Astrocyte of the spinal cord (primary cell): ENCODE results near the gene EFCAB11.

Experiments
- DNase-seq: peaks from one replicate; pipeline ENCODE4 v3.0.0; 2011; ENCODE audit warnings: low read depth, low spot score
- H3K4me3 ChIP-seq: 2 replicates; pipeline ENCODE4 v1.5.1; 2011; ENCODE audit warnings: low read depth, mild to moderate bottlenecking, low read length, moderate library complexity
- CTCF ChIP-seq: IDR thresholded peaks from 2 replicates; pipeline ENCODE4 v1.5.1; 2012; ENCODE audit warnings: low read depth, mild to moderate bottlenecking, low read length, inconsistent platforms
- in situ Hi-C: cut with HindIII; loops from 2 replicates; pipeline ENCODE4 v1.10.0; 2017; ENCODE audit warnings: low sequenced_read_pairs

EFCAB11 gene

GRCh38 chr14:89823743-89824142 lies 130.8 kb downstream of the EFCAB11 start:
- in situ Hi-C loops, result no loop called here
- no peak for DNase-seq
- no peak for TF ChIP-seq CTCF
- H3K4me3 ChIP-seq, result no peak overlapping the region

- in situ Hi-C loops, result no loop called here
- no peak overlapping the region for H3K4me3 ChIP-seq
Observed at GRCh38 chr14:89814126-89814525, 140.4 kb downstream of the EFCAB11 start.

GRCh38 chr14:89813617-89814031 lies 140.9 kb downstream of the EFCAB11 start:
- H3K4me3 ChIP-seq, result peak overlapping the region; percentile 9
- in situ Hi-C loops, result no loop called here
- DNase-seq, result peak; percentile 94
- no peak for TF ChIP-seq CTCF

More at GRCh38 chr14:89814126-89814525, 140.4 kb downstream of the EFCAB11 start:
- DNase-seq, result no peak
- TF ChIP-seq CTCF, result no peak

GRCh38 chr14:89811954-89812575 lies 142.5 kb downstream of the EFCAB11 start:
- in situ Hi-C loops, result no loop called here
- H3K4me3 ChIP-seq, result no peak overlapping the region
- DNase-seq, result no peak
- TF ChIP-seq CTCF, result no peak

- TF ChIP-seq CTCF, result no peak
- H3K4me3 ChIP-seq, result no peak overlapping the region
- in situ Hi-C loops, result no loop called here
- DNase-seq, result no peak
Observed at GRCh38 chr14:89810101-89810500, 144.4 kb downstream of the EFCAB11 start.

GRCh38 chr14:89807892-89808291 lies 146.6 kb downstream of the EFCAB11 start:
- TF ChIP-seq CTCF, result no peak
- no peak for DNase-seq
- in situ Hi-C loops, result no loop called here
- H3K4me3 ChIP-seq, result no peak overlapping the region
